OCI-LY7 (cell line): ENCODE data around the gene AP1B1.

ENCODE experiments used
- EZH2phosphoT487 ChIP-seq: fragments of 200-600 bp; sonication (generic); IDR thresholded peaks from 2 replicates; pipeline ENCODE4 v1.6.1; 2018; ENCODE audit warnings: low read depth, borderline replicate concordance, mild to moderate bottlenecking, mixed run types, antibody characterized with exemption, low read length, moderate library complexity, mixed read lengths
- TF ChIP-seq, protein P1 (sequence below): fragments of 200-600 bp; sonication (generic); conservative IDR thresholded peaks from 2 replicates; pipeline ENCODE4 v1.5.1; 2014; ENCODE audit warnings: mild to moderate bottlenecking, antibody characterized with exemption, low read length, moderate library complexity, mixed read lengths

DNA sequence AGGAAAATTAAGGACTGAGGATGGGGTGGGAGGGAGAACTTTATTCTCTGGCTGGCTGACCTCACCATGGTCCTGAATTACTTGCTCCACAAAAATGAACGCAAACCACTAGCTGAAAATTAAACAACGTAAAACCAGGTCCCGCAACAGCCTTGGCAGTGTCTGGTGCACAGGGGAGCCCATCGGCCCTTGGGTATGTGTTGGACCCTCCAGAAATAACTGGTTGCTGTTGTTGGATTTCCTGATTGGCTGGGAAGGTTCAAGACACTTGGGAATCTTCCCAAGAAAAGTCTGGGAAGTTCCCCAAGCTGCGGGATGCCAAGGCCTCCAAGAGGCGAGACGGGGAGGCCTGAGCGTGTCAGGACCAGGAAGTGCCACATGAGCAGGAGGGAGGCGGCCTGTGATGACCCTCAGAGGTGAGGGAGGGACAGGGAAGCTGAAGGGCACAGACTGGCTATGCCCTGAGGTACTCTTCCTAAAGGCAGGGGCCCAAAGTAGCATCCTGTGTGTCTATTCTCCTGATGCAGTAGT, 62.5 kb downstream of the AP1B1 start:
- TF ChIP-seq, protein P1, sequence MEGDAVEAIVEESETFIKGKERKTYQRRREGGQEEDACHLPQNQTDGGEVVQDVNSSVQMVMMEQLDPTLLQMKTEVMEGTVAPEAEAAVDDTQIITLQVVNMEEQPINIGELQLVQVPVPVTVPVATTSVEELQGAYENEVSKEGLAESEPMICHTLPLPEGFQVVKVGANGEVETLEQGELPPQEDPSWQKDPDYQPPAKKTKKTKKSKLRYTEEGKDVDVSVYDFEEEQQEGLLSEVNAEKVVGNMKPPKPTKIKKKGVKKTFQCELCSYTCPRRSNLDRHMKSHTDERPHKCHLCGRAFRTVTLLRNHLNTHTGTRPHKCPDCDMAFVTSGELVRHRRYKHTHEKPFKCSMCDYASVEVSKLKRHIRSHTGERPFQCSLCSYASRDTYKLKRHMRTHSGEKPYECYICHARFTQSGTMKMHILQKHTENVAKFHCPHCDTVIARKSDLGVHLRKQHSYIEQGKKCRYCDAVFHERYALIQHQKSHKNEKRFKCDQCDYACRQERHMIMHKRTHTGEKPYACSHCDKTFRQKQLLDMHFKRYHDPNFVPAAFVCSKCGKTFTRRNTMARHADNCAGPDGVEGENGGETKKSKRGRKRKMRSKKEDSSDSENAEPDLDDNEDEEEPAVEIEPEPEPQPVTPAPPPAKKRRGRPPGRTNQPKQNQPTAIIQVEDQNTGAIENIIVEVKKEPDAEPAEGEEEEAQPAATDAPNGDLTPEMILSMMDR: no peak
- TF ChIP-seq EZH2phosphoT487: no peak
